K562 (cell line): ENCODE measurements around the gene ECI2. TPM values are rescaled to one million over a fixed set of nuclear protein-coding genes. Genes with fewer than 3 reads are reported as not detected.

Experiments used
- CBFA2T2 ChIP-seq: fragments of 450-650 bp; conservative IDR thresholded peaks from 2 replicates; pipeline ENCODE4 v1.6.1; 2017; ENCODE audit warnings: mild to moderate bottlenecking
- EP300 ChIP-seq: IDR thresholded peaks from 2 replicates; pipeline ENCODE4 v1.6.1; 2012; ENCODE audit warnings: low read length, improper control_type of control experiment
- HDAC8 ChIP-seq: fragments of 450-650 bp; IDR thresholded peaks from 2 replicates; pipeline ENCODE4 v1.6.1; 2016; ENCODE audit warnings: mild to moderate bottlenecking, missing genetic modification characterization, moderate library complexity, missing compliant biosample characterization
- HNRNPUL1 ChIP-seq: fragments of 200-400 bp; formaldehyde crosslinking; IDR thresholded peaks from 2 replicates; pipeline ENCODE4 v1.6.1; 2017; ENCODE audit warnings: low read length
- KLF10 ChIP-seq: fragments of 250-450 bp; sonication (Bioruptor Pico); IDR thresholded peaks from 2 replicates; pipeline ENCODE4 v1.6.1; 2021; ENCODE audit warnings: matching md5 sums
- NR1H2 ChIP-seq: sonication (generic); formaldehyde crosslinking; IDR thresholded peaks from 2 replicates; pipeline ENCODE4 v1.4.0; 2020; ENCODE audit warnings: mild to moderate bottlenecking, missing genetic modification reagents
- PCBP1 ChIP-seq: fragments of 200-400 bp; formaldehyde crosslinking; IDR thresholded peaks from 2 replicates; pipeline ENCODE4 v1.6.1; 2018; ENCODE audit warnings: mild to moderate bottlenecking, low read depth, low read length; ENCODE audit not compliant: poor library complexity, severe bottlenecking
- PHB2 ChIP-seq: fragments of 450-650 bp; IDR thresholded peaks from 2 replicates; pipeline ENCODE4 v1.6.1; 2017; ENCODE audit warnings: low read depth
- SAP30 ChIP-seq: fragments of 200-600 bp; sonication (generic); IDR thresholded peaks from 2 replicates; pipeline ENCODE4 v1.6.1; 2012; ENCODE audit warnings: borderline replicate concordance, low read depth, mild to moderate bottlenecking, moderate library complexity, low read length, control low read depth, inconsistent platforms; ENCODE audit not compliant: insufficient read depth, poor library complexity, severe bottlenecking
- polyA plus RNA-seq, 8 experiments: library from polyadenylated mRNA; depleted of rRNA in 4 of 8; stranded (reverse) in 5 of 8; unstranded in 3 of 8; fragments of >200 nt; fragmentation: Nextera tagmentation in 2 of 8; fragmentation: Illumina TruSeq in 1 of 8; extraction: Ambion mirVana in 2 of 8; extraction: Trizol in 1 of 8; gene quantifications; 2 replicates each; pipeline versions ENCODE4 v1.2.1 to v1.2.3, GENCODE V29; 2011 to 2014; ENCODE audit warnings: inconsistent platforms in 1 of 8, missing spikeins in 1 of 8
- total RNA-seq, 7 experiments: library from RNA; depleted of rRNA in 6 of 7; stranded (reverse); fragments of >200 nt in 6 of 7; fragmentation: Illumina TruSeq in 2 of 7; extraction: Trizol in 2 of 7; gene quantifications; 2 replicates each; pipeline versions ENCODE4 v1.2.1 to v1.2.3, GENCODE V29; 2011 to 2021; ENCODE audit warnings: low replicate concordance in 1 of 7
- TF ChIP-seq, protein P1 (sequence below): fragments of 250-450 bp; sonication (Bioruptor Pico); IDR thresholded peaks from 2 replicates; pipeline ENCODE4 v1.5.0; 2022; ENCODE audit warnings: mild to moderate bottlenecking
- TF ChIP-seq, protein P2 (sequence below): IDR thresholded peaks from 2 replicates; pipeline ENCODE4 v1.6.1; 2011; ENCODE audit not compliant: insufficient read length; ENCODE audit errors: extremely low read depth
- TF ChIP-seq, protein P3 (sequence below), 2 experiments: fragments of 450-650 bp in 1 of 2; sonication (generic) in 1 of 2; formaldehyde crosslinking in 1 of 2; IDR thresholded peaks in 1 of 2; conservative IDR thresholded peaks in 1 of 2; 2 replicates each; pipeline versions ENCODE4 v1.6.1 to v1.8.1; 2016 to 2023; ENCODE audit warnings: mild to moderate bottlenecking in 2 of 2, moderate library complexity in 2 of 2, inconsistent platforms in 1 of 2, missing genetic modification reagents in 1 of 2
- TF ChIP-seq, protein P4 (sequence below), 3 experiments: fragments of 200-800 bp in 1 of 3; sonication (Bioruptor generic) in 1 of 3; sonication (generic) in 1 of 3; formaldehyde crosslinking in 1 of 3; IDR thresholded peaks; 2 replicates each; pipeline versions ENCODE4 v1.6.1 to v1.8.0; 2016 to 2022; ENCODE audit warnings: mild to moderate bottlenecking in 2 of 3, missing compliant biosample characterization in 2 of 3, missing genetic modification characterization in 2 of 3, missing genetic modification reagents in 1 of 3
- TF ChIP-seq, protein P5 (sequence below), 3 experiments: IDR thresholded peaks in 2 of 3; conservative IDR thresholded peaks in 1 of 3; 2 replicates each; pipeline ENCODE4 v1.5.1; 2011 to 2012; ENCODE audit warnings: low read length in 3 of 3, mild to moderate bottlenecking in 3 of 3, control low read depth in 2 of 3, improper control_type of control experiment in 1 of 3, inconsistent platforms in 1 of 3, low read depth in 1 of 3, mixed read lengths in 1 of 3, moderate library complexity in 1 of 3; ENCODE audit not compliant: insufficient read depth in 2 of 3
- TF ChIP-seq, protein P6 (sequence below): fragments of 200-400 bp; formaldehyde crosslinking; IDR thresholded peaks from 2 replicates; pipeline ENCODE4 v1.6.1; 2017; ENCODE audit warnings: mild to moderate bottlenecking, low read depth, low read length, moderate library complexity
- TF ChIP-seq, protein P7 (sequence below): fragments of 200-800 bp; sonication (Bioruptor generic); IDR thresholded peaks from 2 replicates; pipeline ENCODE4 v1.6.1; 2017; ENCODE audit warnings: missing genetic modification characterization, missing compliant biosample characterization

Gene ECI2
- total and polyA plus RNA-seq, 9 of the 15 experiments (the other 6 are each of a cell fraction or from before 2014, with no cell fraction given), result 80.7 to 377 (median 142) TPM

DNA sequence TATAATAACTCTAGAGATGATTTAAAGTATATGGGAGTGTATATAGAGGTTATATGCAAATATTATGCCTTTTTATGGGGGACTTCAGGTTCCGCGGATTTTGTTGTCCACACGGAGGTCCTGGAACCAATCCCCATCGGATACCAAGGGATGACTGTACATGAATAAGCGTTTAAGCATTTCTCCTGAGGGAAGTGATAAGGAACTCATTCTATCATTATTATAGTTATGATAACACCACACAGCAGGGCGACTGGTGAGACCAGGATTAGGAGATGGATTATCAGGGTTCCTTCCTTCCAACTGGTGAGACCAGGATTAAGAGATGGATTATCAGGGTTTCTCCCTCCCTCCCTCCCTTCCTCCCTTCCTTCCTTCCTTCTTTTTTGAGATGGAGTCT is 6.6 kb downstream of the ECI2 start (continued):
- TF ChIP-seq, protein P1, sequence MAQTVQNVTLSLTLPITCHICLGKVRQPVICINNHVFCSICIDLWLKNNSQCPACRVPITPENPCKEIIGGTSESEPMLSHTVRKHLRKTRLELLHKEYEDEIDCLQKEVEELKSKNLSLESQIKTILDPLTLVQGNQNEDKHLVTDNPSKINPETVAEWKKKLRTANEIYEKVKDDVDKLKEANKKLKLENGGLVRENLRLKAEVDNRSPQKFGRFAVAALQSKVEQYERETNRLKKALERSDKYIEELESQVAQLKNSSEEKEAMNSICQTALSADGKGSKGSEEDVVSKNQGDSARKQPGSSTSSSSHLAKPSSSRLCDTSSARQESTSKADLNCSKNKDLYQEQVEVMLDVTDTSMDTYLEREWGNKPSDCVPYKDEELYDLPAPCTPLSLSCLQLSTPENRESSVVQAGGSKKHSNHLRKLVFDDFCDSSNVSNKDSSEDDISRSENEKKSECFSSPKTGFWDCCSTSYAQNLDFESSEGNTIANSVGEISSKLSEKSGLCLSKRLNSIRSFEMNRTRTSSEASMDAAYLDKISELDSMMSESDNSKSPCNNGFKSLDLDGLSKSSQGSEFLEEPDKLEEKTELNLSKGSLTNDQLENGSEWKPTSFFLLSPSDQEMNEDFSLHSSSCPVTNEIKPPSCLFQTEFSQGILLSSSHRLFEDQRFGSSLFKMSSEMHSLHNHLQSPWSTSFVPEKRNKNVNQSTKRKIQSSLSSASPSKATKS (CRISPR knock-in tag), result no peak
- TF ChIP-seq PCBP1 (no peak), SAP30 (no peak), EP300 (peak; percentile 29; the same call in 1 of the 2 replicates), CBFA2T2 (peak; percentile 42), KLF10 (CRISPR knock-in tag) (no peak), PHB2 (no peak), HDAC8 (tag) (no peak), NR1H2 (no peak), HNRNPUL1 (no peak)
- TF ChIP-seq, protein P2, sequence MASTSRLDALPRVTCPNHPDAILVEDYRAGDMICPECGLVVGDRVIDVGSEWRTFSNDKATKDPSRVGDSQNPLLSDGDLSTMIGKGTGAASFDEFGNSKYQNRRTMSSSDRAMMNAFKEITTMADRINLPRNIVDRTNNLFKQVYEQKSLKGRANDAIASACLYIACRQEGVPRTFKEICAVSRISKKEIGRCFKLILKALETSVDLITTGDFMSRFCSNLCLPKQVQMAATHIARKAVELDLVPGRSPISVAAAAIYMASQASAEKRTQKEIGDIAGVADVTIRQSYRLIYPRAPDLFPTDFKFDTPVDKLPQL, result no peak
- TF ChIP-seq, protein P3, sequence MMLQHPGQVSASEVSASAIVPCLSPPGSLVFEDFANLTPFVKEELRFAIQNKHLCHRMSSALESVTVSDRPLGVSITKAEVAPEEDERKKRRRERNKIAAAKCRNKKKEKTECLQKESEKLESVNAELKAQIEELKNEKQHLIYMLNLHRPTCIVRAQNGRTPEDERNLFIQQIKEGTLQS (IDR thresholded peaks at IDR 0.05), result no peak
- TF ChIP-seq, protein P3 (CRISPR knock-in tag; conservative IDR thresholded peaks at IDR 0.05), result no peak
- TF ChIP-seq, protein P4, sequence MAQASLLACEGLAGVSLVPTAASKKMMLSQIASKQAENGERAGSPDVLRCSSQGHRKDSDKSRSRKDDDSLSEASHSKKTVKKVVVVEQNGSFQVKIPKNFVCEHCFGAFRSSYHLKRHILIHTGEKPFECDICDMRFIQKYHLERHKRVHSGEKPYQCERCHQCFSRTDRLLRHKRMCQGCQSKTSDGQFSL (CRISPR knock-in tag; IDR thresholded peaks at IDR 0.05), result no peak
- TF ChIP-seq, protein P4 (tag; IDR thresholded peaks at IDR 0.05), result no peak
- TF ChIP-seq, protein P5, sequence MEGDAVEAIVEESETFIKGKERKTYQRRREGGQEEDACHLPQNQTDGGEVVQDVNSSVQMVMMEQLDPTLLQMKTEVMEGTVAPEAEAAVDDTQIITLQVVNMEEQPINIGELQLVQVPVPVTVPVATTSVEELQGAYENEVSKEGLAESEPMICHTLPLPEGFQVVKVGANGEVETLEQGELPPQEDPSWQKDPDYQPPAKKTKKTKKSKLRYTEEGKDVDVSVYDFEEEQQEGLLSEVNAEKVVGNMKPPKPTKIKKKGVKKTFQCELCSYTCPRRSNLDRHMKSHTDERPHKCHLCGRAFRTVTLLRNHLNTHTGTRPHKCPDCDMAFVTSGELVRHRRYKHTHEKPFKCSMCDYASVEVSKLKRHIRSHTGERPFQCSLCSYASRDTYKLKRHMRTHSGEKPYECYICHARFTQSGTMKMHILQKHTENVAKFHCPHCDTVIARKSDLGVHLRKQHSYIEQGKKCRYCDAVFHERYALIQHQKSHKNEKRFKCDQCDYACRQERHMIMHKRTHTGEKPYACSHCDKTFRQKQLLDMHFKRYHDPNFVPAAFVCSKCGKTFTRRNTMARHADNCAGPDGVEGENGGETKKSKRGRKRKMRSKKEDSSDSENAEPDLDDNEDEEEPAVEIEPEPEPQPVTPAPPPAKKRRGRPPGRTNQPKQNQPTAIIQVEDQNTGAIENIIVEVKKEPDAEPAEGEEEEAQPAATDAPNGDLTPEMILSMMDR (IDR thresholded peaks at IDR 0.05 in 2 of 3, conservative IDR thresholded peaks at IDR 0.05 in 1 of 3; ENCODE audit: insufficient read depth in 2 of 3, low read depth in 1 of 3, low read length in 3 of 3), result no peak
- TF ChIP-seq, protein P6, sequence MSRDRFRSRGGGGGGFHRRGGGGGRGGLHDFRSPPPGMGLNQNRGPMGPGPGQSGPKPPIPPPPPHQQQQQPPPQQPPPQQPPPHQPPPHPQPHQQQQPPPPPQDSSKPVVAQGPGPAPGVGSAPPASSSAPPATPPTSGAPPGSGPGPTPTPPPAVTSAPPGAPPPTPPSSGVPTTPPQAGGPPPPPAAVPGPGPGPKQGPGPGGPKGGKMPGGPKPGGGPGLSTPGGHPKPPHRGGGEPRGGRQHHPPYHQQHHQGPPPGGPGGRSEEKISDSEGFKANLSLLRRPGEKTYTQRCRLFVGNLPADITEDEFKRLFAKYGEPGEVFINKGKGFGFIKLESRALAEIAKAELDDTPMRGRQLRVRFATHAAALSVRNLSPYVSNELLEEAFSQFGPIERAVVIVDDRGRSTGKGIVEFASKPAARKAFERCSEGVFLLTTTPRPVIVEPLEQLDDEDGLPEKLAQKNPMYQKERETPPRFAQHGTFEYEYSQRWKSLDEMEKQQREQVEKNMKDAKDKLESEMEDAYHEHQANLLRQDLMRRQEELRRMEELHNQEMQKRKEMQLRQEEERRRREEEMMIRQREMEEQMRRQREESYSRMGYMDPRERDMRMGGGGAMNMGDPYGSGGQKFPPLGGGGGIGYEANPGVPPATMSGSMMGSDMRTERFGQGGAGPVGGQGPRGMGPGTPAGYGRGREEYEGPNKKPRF, result no peak
- TF ChIP-seq, protein P7, sequence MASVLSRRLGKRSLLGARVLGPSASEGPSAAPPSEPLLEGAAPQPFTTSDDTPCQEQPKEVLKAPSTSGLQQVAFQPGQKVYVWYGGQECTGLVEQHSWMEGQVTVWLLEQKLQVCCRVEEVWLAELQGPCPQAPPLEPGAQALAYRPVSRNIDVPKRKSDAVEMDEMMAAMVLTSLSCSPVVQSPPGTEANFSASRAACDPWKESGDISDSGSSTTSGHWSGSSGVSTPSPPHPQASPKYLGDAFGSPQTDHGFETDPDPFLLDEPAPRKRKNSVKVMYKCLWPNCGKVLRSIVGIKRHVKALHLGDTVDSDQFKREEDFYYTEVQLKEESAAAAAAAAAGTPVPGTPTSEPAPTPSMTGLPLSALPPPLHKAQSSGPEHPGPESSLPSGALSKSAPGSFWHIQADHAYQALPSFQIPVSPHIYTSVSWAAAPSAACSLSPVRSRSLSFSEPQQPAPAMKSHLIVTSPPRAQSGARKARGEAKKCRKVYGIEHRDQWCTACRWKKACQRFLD, result 0 out of 2 replicates have a peak, but pooled peaks have one; percentile 8
